HG02610 (cell line): ENCODE data around the gene RUNX3.

ENCODE experiments used
- ATAC-seq: cut with Tn5 transposase; IDR thresholded peaks from one replicate; pipeline ENCODE4 v1.9.1; 2021; ENCODE audit warnings: mild to moderate bottlenecking, moderate library complexity; ENCODE audit not compliant: unreplicated experiment

Gene RUNX3

DNA sequence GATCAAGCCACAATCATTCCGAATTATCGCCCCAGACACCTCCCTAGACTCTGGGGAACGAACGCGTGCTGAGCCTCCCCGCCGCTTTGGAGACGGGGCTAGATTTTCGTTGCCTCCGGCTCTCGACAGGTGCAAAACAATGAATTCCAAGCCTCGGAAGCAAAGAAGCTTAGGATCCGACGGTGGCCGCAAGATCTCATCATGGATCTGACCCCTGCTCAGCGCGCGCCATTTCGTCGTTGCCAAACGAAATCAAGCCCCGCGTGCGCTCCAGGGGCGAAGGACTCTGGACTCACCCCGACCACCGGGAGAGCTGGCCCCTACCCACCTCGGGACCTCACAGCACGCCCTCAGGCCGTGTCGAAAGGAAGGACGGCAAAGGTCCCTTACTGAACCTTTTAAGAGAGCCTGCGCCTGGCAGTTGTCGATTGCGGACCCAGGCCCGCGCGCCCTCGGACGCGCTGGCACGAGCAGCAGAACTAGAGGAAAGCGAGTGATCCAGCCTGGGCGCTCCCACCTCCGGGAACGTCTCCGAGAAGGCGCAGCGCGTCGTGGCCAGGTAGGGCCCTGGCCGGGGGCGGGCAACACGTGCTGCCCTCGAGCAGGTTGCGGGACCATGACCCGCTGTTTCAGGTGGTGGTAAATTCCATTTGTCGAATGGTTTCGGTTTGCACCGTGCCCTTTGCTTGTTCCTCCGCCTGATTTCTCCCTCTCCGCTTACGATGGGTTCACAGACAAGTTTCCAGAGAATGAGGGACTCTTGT lies 1.6 kb upstream of the RUNX3 start:
- ATAC-seq: no peak

DNA sequence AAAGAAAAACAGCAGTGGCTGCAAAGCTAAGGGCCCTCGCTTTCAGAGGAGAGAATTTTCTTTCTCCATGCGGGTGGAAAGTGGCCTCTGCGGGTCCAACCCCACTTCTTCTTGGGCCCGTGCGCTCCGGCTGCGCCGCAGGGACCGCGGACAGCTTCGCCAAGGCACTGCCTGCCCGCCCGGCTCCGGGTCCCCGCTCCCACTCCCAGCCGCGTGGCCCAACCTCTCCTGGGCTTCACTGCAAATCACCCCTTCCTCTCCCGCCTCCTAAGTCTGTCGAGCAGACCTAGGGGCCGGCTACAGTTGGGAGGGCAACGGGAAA lies 1.0 kb upstream of the RUNX3 start:
- no peak for ATAC-seq

DNA sequence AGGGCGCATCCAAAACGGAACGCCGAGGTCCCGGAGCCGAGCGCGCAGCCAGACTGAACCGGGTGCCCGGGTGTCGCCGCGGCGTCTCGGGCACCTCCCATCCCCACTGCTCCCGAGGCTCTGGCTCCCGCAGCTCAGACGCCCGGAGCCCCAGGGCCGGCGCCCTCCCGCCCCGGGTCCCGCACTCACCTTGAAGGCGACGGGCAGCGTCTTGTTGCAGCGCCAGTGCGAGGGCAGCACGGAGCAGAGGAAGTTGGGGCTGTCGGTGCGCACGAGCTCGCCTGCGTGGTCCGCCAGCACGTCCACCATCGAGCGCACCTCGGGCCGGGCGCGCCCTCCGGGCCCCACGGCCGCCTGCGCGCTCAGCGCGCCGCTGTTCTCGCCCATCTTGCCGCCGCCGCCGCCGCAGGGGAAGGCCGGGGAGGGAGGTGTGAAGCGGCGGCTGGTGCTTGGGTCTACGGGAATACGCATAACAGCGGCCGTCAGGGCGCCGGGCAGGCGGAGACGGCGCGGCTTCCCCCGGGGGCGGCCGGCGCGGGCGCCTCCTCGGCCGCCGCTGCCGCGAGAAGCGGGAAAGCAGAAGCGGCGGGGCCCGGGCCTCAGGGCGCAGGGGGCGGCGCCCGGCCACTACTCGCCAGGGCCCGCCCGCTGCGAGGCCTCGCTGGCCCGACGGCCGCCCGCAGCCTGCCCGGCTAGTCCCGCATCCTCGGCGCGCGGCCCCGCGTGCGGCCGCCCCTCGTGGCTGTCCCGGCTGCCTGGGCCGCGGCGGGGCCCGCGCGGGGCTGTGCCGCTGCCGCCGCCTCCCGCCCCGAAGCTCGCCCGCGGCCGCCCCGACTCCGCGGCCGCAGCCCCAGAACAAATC lies 447 bp downstream of the RUNX3 start:
- ATAC-seq: peak; percentile 14

DNA sequence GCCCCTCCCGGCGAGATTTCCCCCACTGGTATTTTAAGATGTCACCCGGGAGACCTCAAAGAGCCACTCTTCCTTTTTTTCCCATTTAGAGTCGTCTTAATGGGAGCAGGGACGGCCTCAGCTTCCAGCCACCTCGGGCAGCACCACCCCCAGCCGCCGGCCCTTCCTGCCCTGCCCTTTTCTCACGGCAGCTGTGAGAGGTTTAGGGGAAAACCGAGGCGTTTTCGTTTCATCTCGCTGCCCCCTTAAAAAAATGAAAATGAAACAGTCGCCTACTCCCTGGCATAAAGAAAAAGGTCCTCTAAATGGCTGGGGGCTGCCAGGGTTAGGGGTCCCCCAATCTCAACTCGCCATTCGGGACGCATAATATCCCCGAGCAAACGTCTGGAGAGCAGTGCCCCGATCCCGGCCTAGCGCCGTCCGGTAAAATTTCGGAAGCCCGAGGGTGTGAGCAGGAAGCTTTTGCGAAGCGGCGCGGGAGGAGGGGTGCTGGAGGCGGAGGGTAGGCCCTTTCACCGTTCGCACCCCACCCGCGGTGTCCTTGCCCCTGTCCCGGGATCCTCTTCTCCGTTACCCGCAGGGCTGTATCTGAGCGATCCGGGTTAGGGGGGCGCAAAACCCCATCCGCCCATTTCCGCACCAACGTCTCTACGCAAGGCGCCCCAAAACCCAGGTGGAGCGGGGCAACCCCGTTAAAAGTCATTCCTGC lies 1.2 kb downstream of the RUNX3 start:
- no peak for ATAC-seq

DNA sequence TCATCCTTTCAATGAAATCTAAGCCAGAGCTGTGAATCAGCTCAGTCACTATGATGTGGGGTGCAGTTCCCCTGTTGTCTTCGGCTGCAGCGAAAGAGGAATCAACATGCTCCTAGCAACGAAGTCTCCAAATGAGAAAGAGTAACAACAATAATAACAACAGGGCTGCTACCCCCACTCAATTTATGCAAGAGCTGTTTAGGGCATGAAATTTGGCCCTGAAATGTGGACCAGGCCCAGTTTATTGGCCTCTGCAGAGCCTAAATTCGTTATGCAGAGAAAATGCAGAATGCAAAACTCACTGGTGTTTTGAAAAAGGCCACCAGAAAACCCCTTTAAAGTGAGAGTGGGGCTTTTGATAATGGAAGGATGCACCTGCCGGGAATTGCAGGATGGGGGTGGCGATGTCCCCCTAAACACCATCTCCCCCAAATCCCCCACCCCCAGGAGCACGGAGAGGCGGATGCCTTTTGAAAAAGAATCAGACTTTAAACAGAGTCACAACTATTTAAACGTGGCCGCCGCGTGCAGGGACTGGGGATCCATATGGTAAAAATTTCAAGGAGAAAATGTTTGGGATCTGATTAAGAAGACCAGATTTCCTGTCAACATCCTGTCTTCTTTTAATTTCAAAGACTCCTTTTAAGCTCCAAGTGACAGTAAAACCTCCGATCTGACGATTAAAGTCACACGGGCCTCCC lies 1.9 kb downstream of the RUNX3 start:
- ATAC-seq: no peak

DNA sequence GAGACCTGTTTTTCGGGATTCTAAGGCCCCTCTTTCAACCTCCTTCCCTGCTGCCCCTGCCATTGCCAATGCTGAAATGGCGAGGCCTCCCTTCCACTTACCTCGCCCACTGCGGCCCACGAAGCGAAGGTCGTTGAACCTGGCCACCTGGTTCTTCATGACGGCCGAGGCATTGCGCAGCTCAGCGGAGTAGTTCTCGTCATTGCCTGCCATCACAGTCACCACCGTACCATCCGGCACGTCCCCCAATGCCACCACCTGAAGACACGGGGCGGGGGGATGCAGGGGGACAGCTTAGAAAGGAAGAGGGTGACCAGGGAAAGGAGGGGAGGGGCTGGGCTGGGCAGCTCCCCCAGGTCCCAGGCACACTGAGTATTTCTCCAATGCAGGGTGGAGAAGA lies 2.6 kb downstream of the RUNX3 start:
- ATAC-seq: no peak

DNA sequence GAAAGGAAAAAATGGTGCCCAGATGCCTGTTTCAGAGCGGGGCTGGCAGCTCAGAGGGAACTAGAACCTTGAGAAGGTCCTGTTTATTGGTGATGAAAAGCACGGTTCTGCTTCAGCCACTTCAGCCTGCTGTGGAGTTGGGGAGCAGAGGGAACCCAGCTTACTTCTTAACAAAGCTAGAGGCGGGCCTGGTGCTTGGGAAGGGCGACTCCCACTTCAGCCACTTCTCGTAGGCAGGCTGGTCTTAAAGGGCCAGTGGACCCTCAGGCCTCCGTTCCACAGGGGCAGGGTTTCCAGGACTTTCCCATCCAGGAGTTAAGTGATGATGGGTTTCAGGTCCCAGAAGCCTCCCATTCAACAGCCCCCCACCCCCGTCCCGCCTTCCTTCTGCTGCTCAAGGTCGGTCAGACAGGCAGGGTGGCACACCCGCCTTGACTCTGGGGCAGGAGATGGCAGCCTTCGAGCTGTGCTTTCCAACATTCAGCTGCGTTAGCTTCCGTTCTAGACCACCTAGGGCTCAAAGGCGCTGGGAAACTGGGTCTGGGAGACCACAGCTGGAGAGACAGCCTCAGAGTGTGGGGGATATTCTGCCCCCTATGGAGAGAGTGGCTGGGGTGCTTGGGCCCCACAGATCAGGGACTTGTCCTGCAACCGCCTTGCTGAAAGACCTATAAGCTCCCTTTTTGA lies 3.4 kb downstream of the RUNX3 start:
- no peak for ATAC-seq

DNA sequence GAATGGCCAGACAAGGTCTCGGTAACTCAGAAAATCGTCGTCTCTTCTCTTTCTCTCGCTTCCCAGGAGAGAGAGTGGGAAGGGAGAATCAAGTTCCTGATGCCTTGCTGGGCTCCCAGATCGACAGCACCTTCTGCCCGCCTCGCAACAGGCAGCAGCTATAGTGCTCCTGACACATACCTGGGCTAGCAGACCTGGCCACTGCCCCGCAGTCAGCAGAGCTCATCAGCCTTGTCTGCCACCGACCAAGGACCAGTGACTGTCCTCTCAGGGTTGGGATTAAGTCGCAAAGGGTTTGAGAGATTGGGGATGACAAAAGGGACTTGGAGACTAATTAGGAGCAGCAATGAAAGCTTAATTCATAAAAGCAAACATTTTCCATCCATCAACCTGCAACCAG lies 4.1 kb downstream of the RUNX3 start:
- no peak for ATAC-seq

DNA sequence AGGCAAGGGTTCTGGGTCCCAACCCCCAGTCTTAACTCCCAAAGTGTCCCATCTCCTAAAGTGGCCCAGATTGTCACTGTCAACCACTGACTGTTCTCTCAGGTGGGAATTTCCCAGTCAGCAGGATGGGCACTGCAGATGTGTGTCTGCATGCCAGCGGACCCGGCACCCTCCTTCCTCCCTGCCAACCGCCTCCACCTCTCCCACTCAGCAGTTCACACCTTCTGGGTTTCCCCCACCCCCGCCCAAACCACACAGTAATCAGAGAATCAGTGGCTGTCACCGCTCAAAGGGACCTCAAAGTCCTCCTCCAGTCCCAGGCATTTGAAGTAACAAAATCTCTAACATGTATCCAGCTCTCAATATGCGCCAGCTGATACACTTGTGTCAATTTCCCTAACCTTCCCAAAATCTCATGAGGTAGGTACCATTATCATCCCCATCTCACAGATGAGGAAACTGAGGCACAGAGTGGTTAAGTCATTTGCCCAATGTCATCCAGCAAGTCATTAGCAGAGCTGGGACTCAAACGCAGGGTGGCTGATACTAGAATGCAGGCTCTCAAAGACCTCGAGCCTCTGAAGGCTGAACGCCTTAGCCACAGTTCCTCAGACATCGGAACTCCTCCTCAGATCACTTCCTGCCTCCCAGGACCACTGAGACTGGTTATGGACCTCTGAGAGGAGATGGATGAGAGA lies 4.8 kb downstream of the RUNX3 start:
- no peak for ATAC-seq

DNA sequence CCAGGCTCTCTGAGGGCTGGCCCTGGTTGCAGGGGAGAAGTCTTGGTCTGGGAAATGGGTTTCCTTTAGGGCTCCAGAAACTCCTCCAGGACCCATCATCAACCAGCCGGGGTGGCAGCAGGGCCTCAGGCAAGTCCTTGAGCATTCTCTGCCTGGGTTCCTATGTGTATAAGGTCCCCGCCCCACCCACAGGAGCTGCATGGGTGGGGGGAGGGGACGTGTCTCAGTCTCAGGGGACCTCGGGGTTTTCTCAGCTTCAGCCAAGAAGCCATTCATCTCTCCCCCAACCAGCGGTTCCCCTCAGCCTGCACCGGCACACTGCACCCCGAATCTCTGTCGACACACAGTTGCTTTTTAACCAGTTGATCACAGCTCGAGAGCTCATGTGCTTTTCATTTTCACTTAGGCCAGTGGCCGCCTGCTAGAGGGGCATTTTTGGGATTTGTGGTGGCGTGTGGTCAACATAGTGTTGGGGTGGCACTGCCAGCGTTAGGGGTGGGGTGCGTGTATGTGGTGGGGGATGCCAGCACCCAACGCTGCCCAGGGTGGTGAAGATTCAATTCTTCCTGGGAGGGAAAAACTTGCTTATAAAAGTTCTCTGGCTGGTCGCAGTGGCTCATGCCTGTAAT lies 6.5 kb downstream of the RUNX3 start:
- peak; percentile 27 for ATAC-seq

DNA sequence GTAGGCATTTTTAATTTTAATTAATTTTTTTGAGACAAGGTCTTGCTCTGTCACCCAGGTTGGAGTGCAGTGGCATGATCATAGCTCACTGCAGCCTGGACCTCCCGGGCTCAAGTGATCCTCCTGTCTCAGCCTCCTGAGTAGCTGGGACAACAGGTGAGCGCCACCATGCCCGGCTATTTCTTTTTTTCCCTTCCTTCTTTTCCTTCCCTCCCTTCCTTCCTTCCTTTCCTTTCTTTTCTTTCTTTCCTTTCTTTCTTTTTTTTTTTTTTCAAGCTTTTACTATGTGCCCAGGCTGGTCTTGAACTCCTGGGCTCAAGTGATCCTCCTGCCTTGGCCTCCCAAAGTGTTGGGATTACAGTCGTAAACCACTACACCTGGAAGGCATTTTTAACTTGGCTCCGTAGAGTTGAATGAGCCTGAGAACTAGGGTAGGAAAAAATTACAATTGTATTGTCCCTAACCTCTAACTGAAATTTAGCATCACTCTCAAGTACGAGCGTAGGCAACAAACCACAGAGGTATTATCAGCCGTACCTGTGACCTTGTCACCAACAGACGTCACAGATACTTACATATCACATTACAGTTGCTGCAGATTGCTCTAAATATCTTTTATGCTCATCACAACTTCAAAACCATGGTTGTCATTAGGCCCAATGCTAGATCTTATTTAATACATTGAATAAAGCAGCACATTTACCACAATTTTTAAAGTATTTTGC lies 8.0 kb downstream of the RUNX3 start:
- no peak for ATAC-seq

DNA sequence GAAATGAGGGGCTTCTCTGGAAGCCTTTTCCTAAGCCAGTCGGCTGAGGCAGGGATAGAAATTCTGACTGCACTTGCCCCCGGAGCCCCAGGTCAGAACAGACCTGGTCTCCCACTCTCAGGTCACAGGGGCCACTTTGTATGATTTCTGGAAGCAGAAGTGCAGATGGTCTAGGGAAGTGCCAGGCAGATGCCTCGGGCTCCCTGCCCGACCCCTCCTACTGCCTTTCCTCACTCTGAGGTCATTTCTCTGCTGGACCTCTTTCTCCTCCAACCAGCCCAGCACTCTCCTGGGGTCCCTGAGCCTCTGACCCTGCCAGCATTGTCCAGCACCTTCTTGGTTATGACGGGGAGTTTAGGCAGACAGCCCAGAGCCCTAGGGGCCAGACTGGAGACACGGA lies 8.7 kb downstream of the RUNX3 start:
- no peak for ATAC-seq

DNA sequence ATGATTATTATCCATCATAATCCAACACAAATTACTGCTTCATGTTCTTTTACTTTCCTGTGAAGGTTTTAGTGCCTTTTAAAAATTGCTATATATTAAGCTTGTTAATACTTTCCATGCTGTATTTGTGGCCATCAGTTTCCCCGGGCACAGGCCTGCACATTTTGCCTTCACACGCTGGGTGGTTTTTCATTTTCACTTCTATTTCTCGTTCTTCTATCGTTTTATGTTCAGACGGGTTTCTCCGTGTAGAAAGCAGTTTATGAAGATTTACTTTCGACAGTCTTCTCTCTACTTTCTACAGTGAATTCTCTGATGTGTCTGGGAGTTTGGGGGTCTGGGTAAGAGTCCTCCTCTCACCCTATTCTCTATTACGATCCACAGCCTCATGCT lies 9.5 kb downstream of the RUNX3 start:
- ATAC-seq: no peak

DNA sequence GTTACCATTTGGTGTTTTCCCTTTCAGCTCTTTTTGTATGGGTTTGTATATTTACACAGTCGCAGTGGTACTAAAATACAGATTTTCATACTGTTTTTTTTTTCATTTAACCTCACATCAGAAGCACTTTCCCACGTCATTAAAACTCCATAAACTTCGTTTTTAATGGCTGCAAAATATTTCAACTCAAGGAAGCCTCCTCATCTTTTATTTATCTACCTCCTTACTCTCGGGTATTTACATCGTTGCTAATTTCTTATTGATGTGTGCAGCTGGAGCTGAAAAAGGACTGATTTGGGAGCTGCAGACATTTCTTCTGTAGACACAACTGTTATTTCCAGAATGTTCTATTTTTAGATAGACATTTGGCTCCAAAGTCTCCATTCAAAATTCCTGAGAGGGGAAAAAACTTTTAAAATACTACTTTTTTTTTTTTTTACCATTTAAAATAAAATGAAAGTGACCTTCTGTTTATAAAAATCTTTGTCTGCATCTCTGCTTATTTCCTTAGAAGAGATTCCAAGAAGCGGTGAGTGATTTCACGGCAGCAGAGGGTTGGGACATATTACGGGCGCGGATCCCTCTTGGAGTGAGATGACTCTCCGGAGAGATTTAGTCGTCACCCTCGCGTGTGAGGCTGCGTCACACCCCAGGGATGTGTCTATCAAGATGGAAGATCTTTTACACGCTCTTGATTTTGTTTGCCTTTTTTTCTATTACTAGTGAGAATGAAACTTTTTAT lies 10.1 kb downstream of the RUNX3 start:
- ATAC-seq: no peak

DNA sequence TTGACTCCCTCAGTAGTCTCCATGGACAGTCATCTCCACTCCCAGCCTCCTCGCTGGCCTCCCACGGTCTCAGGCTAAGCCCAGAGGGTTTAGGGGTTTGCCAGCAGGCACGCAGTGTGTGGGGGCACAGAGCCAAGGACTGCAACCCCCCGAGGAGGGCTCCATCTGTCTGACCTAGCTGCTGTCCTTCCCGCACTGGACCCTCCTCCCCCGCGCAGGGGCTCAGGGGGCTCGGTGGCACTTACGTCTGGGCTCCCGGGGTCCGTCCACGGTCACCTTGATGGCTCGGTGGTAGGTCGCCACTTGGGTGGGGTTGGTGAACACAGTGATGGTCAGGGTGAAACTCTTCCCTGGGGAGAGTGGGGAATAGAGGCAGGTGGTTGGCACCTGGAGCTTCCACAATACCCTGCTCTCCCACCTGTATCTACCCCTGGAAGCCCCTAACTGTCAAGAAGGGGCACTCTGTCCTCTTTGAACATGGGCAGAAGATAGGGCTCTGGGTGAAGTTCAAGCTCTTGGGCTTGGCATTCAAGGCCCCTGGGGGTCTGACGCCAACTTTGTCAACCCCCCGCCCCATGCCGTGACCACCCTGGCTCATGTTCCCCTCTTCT lies 11.0 kb downstream of the RUNX3 start:
- no peak for ATAC-seq

DNA sequence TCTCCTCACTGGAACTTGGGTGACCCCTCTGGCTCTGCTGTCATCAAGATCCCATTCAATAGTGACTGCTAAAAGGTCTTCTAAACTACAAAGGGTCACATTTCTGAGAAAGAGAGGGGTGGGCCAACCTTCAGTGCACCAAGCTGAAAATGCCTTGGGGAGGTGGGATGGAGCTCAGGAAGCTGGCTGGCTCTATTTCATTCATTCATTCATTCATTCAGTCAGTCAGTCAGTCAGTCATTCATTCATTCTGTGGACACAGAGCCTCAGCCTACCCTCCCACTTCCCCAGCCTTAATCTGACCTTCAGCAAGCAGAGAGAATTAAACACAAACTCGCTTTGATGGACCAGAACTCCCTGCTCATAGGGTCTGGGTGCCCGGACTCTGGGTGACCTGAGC lies 11.7 kb downstream of the RUNX3 start:
- ATAC-seq: no peak

DNA sequence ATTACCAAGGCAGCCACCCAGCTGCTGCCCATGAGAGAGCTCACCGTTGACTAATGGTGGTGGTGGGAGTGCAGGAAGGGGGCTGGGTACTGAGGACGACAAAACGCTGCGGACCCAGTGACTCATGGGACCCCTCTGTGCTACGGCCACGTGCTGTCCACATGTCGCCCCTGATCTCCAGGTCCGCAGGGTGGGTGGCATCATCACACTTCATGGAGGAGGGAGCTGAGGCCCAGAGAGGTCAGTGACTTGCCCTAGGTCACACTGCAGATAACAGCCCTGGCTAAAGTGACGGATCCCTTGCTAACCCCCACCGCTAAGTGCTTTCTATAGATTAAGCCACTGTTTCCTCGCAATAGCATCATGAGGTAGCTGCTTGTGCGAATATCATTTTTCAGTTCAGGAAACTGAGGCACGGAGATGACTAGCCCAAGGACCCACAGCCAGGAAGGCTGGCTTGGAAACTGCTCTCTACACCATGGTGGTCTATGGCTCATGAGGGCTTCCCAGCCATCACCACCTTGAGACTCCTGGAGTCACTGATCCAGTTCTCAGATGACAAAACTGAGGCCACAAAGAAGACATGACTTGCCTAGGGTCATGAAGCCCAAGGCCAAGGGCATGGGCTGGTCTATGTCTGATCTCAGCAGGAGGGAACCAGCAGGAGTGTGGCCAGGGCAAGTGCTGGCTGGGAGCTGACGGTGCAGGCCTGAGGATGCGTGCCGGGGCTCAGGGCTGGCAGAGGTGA lies 12.6 kb downstream of the RUNX3 start:
- no peak for ATAC-seq
